ENCODE results near the gene RAD51D. TPM values are rescaled to one million over a fixed set of nuclear protein-coding genes. Genes with fewer than 3 reads are reported as not detected.

The RAD51D gene
- total and polyA plus RNA-seq, 10 of the 15 experiments (the other 5 are each of a cell fraction or from before 2014, with no cell fraction given), result 2.6 to 29.3 (median 13.5) TPM

GRCh38 chr17:35141681-35142466 lies 22.2 kb upstream of the RAD51D start, which contains the start of gene NLE1:
NLE1 (minus strand) TSS chr17:35142303; CDS start chr17:35142275, 28 bp downstream.
- ChIA-PET CTCF (interaction anchor here (0.7 to 3.5 kb wide), 5 partner anchors 23 to 599 kb away, joined by 3 to 18 read pairs (median 3); partner anchors contain the start of gene RAD51D), RAD21 (ENCODE audit: unreplicated experiment) (interaction anchor here (1.1 to 1.2 kb wide), 2 partner anchors 113 to 606 kb away, joined by 3 read pairs; no protein-coding TSS in a partner anchor), SMC1A (ENCODE audit: uncharacterized antibody, unreplicated experiment) (interaction anchor here (0.6 to 1.8 kb wide), 3 partner anchors 26 to 696 kb away, joined by 3 to 5 read pairs (median 4); no protein-coding TSS in a partner anchor), POLR2A (no interaction called here)
- TSS peak; percentile 80 for BruUV-seq (replicated peaks)
- FAIRE-seq (no peak), ATAC-seq (peak; percentile 95), DNase-seq (ENCODE audit: low read depth, low spot score) (peak; percentile 36)
- Histone ChIP-seq H4K20me1 (ENCODE audit: control insufficient read depth, insufficient read depth) (no peaks in the 10 kb centered on the region), H3K36me3 (ENCODE audit: control insufficient read depth in 2 of 2, insufficient read depth in 2 of 2, low read length in 1 of 2) (peaks cover 8 to 9% of the 10 kb centered on the region in 2 experiments; a peak in 3 of 4 replicates), H3K27me3 (replicated peaks in 1 of 2; ENCODE audit: control insufficient read depth in 2 of 2, insufficient read depth in 2 of 2, low read length in 1 of 2) (no peaks in the 10 kb centered on the region), H3K79me2 (ENCODE audit: control insufficient read depth, insufficient read depth, low read length) (peaks cover 24% of the 10 kb centered on the region), H3K27ac (ENCODE audit: control insufficient read depth, insufficient read depth) (peak within 1 kb of the TSS; percentile 86), H3K9me3 (replicated peaks; ENCODE audit: control insufficient read depth, insufficient read depth, low read length) (no peaks in the 10 kb centered on the region), H2AFZ (ENCODE audit: control insufficient read depth, low read depth, low read length) (peak within 1 kb of the TSS; percentile 86), H3K4me2 (ENCODE audit: control insufficient read depth, insufficient read depth) (peak within 1 kb of the TSS; percentile 83), H3K4me1 (ENCODE audit: control insufficient read depth, insufficient read depth, low read length) (no peaks in the 10 kb centered on the region), H3K9ac (ENCODE audit: control insufficient read depth, insufficient read depth, low read length) (peak within 1 kb of the TSS; percentile 87), H3K4me3 (peak within 1 kb of the TSS; percentile 98)
- in situ Hi-C loops (cut with MboI), result no loop called here
- 1% methylated on average over 44 of the region's 65 CpGs for WGBS (ENCODE audit: insufficient coverage, insufficient replicate concordance, low lambda C conversion rate, missing lambda C conversion rate)
- intact Hi-C loops (cut with micrococcal nuclease; ENCODE audit: unreplicated experiment), result loop anchor here (10.0 kb wide), 1 partner anchor 393 kb away; the partner anchor contains the start of gene SLFN12L
- TF ChIP-seq PML (IDR thresholded peaks at IDR 0.05; ENCODE audit: low read length) (0 out of 2 replicates have a peak, but pooled peaks have one; percentile 25), BACH1 (IDR thresholded peaks at IDR 0.05; ENCODE audit: borderline replicate concordance) (peak; percentile 45; the same call in 1 of the 2 replicates), YBX1 (IDR thresholded peaks at IDR 0.05) (no peak), IKZF2 (IDR thresholded peaks at IDR 0.05) (peak in 1 of 2 experiments; percentile 41; a peak in 1 of 4 replicates), SMAD5 (IDR thresholded peaks at IDR 0.05; ENCODE audit: low read depth) (0 out of 2 replicates have a peak, but pooled peaks have one; percentile 28), ZNF207 (IDR thresholded peaks at IDR 0.05; ENCODE audit: borderline replicate concordance) (peak; percentile 85; the same call in 1 of the 2 replicates), ETV6 (conservative IDR thresholded peaks at IDR 0.05 in 1 of 2, IDR thresholded peaks at IDR 0.05 in 1 of 2; ENCODE audit: borderline replicate concordance in 1 of 2, low read depth in 1 of 2) (peak in 1 of 2 experiments; percentile 55; a peak in 2 of 4 replicates), NR2C1 (IDR thresholded peaks at IDR 0.05) (peak; percentile 45; the same call in 1 of the 2 replicates), SIN3A (IDR thresholded peaks at IDR 0.05; ENCODE audit: low read depth, low read length) (peak; percentile 96), CHD2 (IDR thresholded peaks at IDR 0.05; ENCODE audit: borderline replicate concordance, low read depth, low read length) (peak; percentile 60; the same call in 1 of the 2 replicates), POU2F2 (IDR thresholded peaks at IDR 0.05; ENCODE audit: borderline replicate concordance, low read depth, low read length) (peak; percentile 58; the same call in 2 of the 3 replicates), MEF2A (IDR thresholded peaks at IDR 0.05; ENCODE audit: insufficient read depth, low read depth, low read length) (0 out of 2 replicates have a peak, but pooled peaks have one; percentile 15), RAD21 (IDR thresholded peaks at IDR 0.05; ENCODE audit: insufficient read depth, low read depth, low read length) (0 out of 2 replicates have a peak, but pooled peaks have one; percentile 15), NBN (IDR thresholded peaks at IDR 0.05) (0 out of 2 replicates have a peak, but pooled peaks have one; percentile 52), EGR1 (IDR thresholded peaks at IDR 0.05; ENCODE audit: borderline replicate concordance in 1 of 2, low read depth in 2 of 2, low read length in 2 of 2) (peak; percentile 45 to 83), BHLHE40 (IDR thresholded peaks at IDR 0.05; ENCODE audit: borderline replicate concordance in 1 of 2, low read depth in 2 of 2, low read length in 1 of 2) (peak; percentile 67 to 81; a peak in 3 of 4 replicates), BMI1 (IDR thresholded peaks at IDR 0.05; ENCODE audit: borderline replicate concordance) (no peak), HDAC2 (IDR thresholded peaks at IDR 0.05) (no peak), RELA (IDR thresholded peaks at IDR 0.05; ENCODE audit: borderline replicate concordance, partially characterized antibody) (peak; percentile 0), CREM (IDR thresholded peaks at IDR 0.05; ENCODE audit: low read depth) (peak; percentile 58)
- TF ChIP-seq, protein P1, sequence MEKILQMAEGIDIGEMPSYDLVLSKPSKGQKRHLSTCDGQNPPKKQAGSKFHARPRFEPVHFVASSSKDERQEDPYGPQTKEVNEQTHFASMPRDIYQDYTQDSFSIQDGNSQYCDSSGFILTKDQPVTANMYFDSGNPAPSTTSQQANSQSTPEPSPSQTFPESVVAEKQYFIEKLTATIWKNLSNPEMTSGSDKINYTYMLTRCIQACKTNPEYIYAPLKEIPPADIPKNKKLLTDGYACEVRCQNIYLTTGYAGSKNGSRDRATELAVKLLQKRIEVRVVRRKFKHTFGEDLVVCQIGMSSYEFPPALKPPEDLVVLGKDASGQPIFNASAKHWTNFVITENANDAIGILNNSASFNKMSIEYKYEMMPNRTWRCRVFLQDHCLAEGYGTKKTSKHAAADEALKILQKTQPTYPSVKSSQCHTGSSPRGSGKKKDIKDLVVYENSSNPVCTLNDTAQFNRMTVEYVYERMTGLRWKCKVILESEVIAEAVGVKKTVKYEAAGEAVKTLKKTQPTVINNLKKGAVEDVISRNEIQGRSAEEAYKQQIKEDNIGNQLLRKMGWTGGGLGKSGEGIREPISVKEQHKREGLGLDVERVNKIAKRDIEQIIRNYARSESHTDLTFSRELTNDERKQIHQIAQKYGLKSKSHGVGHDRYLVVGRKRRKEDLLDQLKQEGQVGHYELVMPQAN (conservative IDR thresholded peaks at IDR 0.05), result peak; percentile 98
